ENCODE results near the gene RELT.

Gene RELT

GRCh38 chr11:73384125-73384441 lies 7.9 kb downstream of the RELT start:
- H3K27ac ChIP-seq, result no peak overlapping the region
- TF ChIP-seq ZFX (IDR thresholded peaks at IDR 0.05), result no peak
- TF ChIP-seq, protein P1, sequence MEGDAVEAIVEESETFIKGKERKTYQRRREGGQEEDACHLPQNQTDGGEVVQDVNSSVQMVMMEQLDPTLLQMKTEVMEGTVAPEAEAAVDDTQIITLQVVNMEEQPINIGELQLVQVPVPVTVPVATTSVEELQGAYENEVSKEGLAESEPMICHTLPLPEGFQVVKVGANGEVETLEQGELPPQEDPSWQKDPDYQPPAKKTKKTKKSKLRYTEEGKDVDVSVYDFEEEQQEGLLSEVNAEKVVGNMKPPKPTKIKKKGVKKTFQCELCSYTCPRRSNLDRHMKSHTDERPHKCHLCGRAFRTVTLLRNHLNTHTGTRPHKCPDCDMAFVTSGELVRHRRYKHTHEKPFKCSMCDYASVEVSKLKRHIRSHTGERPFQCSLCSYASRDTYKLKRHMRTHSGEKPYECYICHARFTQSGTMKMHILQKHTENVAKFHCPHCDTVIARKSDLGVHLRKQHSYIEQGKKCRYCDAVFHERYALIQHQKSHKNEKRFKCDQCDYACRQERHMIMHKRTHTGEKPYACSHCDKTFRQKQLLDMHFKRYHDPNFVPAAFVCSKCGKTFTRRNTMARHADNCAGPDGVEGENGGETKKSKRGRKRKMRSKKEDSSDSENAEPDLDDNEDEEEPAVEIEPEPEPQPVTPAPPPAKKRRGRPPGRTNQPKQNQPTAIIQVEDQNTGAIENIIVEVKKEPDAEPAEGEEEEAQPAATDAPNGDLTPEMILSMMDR (conservative IDR thresholded peaks at IDR 0.05), result no peak

GRCh38 chr11:73384531-73384871 lies 8.3 kb downstream of the RELT start:
- H3K27ac ChIP-seq, result no peak overlapping the region
- TF ChIP-seq, protein P1 (conservative IDR thresholded peaks at IDR 0.05), result no peak
- TF ChIP-seq ZFX (IDR thresholded peaks at IDR 0.05), result no peak

DNA sequence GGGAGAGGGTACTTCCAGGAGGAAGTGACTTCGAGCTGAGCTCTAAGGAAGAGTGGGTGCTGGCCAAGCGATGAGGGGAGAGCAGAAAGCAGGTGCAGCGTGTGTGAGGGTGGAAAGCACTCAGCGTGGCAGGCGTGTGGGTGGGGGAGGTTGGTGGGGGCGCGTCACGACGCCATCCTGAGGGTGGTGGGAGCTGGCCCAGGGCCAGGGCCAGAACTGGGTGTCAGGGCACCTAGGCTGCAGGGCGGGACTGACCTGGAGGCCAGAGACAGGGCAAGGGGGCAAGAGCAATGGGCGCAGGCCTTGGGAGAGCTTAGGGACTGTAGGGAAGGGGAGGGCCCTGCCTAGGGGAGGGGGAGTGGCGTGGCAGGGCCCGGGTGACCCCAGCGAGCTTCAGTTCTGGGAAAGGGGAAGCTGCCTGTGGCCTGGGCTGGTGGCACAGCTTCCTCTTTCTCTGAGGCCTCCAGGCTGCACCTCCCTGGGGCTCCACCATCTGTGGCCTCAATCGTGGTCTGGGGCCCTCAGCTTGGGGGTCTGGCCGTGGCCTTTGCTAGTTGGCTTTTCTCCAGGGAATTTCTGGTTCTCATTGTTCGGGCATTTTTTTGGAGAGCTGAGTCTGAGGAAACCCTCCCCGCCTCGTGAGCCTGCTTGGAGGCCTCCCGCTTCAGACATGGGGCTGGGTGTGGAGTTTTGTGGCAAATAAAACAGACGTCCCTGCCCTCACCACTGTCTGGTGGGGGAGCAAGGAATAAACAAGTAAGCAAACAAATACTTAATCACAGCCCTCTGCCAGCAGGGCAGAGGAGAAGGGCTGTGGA lies 8.9 kb downstream of the RELT start:
- no peak for TF ChIP-seq ZFX (IDR thresholded peaks at IDR 0.05)
- TF ChIP-seq, protein P1 (conservative IDR thresholded peaks at IDR 0.05), result no peak

DNA sequence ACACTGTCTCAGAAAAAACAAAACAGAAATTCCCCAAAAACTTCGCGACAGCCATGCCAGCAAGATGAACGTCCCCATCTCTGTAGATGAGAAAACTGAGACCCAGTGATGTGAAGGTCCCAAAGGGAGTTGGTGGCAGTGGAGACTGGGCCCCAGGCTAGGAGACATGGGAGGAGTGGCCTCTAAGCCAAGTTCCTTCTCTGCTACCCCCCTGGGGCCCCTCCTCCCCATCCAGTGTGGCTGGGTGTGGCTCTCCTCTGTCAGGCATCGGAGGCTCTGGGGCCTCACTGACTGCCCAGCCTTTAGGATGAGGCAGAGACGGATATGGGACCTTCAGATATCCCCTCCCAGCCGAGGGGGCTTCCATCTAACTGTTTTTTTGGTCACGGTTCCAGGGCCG lies 9.8 kb downstream of the RELT start:
- no peak overlapping the region for H3K27ac ChIP-seq
- TF ChIP-seq ZFX (IDR thresholded peaks at IDR 0.05), result no peak
- TF ChIP-seq, protein P1 (conservative IDR thresholded peaks at IDR 0.05), result no peak

More for the DNA sequence above, 8.9 kb downstream of the RELT start:
- H3K27ac ChIP-seq, result no peak overlapping the region

DNA sequence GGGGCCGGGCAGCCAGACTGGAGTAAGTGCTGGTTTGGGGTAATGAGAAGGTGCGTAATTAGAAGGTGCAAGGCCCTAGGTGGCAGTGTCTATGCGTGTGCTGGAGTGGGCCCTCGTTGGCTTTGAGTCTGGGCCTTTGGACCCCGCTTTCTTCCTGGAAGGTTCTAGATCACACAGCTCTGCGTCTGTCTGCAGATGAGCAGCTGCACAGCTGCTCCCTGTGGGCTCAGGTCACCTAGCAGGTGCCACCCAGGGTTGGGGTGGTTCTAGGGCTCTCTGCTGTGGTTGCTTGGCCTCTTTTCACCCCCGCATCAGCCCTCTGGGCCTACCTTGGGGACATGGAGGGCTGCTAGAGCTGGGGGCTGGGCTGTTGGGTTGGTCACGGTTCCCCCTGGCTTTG lies 10.3 kb downstream of the RELT start:
- no peak overlapping the region for H3K27ac ChIP-seq
- TF ChIP-seq, protein P1 (conservative IDR thresholded peaks at IDR 0.05), result no peak
- TF ChIP-seq ZFX (IDR thresholded peaks at IDR 0.05), result no peak

DNA sequence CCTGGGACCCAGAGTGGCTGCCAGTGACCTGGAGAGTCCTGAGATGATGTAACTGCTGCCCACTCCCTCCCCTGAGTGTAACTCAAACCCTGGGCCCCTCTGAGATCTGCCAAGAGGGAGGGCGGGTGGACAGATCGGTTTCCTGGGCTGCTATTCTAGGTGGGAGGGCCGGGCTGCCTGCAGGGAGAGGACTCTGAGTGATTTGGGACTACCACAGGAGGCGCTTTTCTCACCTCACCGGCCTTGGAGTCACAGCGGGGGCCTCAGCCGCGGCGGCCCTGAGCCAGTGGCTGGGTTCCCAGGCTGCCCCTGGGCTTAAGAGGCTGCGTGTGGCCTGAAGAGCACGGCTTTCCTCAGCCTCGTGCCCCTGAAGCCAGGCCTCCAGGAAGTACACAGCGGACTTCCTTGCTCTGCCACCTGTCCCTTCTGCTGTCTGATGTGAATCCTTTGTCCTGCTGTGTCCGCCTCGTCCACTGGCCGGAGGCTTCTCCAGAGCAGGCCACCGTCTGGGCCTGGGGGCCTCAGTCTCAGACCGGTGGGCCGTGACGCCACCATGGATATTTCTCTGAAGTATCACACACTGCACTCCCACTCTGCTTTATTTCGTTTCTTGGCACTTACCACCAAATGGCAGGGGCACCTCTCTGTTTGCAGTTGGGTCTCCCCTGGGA lies 11.5 kb downstream of the RELT start:
- H3K27ac ChIP-seq, result peak overlapping the region; percentile 2
- TF ChIP-seq, protein P1 (conservative IDR thresholded peaks at IDR 0.05), result no peak
- TF ChIP-seq ZFX (IDR thresholded peaks at IDR 0.05), result no peak

Measured in C4-2B (cell line).